Fibroblast of gingiva (primary cell): Measurements from ENCODE around the gene DNM3.
A peak's percentile ranks its signal among the peaks of the same experiment; 100 is the strongest.

ENCODE experiments used
- DNase-seq: peaks from one replicate; pipeline ENCODE4 v3.0.0-alpha.2; 2011; ENCODE audit warnings: low read depth

Gene DNM3

DNA sequence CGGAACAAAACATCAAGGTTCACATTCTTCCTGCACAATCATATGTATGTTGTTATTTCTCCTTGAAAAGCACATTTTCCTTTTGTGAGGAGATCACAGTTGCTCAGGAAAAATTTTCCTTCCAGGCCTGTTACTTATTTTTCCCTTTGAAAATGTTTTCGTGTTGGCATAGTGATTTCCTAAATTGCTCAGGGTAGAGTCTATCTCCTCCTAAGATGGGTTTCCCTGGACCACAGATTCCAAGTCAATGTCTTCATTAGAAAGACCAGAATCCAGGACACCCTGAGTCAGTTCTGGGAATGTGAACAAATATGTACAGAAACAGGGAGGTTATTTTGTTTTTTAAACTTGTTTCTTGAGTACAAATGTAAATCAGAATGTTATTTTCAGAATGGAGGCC lies 484.8 kb downstream of the DNM3 start:
- peak; percentile 10 for DNase-seq

GRCh38 chr1:172328266-172328665 lies 487.0 kb downstream of the DNM3 start:
- DNase-seq = no peak

- no peak for DNase-seq
Observed at GRCh38 chr1:172332230-172332629, 490.9 kb downstream of the DNM3 start.

DNA sequence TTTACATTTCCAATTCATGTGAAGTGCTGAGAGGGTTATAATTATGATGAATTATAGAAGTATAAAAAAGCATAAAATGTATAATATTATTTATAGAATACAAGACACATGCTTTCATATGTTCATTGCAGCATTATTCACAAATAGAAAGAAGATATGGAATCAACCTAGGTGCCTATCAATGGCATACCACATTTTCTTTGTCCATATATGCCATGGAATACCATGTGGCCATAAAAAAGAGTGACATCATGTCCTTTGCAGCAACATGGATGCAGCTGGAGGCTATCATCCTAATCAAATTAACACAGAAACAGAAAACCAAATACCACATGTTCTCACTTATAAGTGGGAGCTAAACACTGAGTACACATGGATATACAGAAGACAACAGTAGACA lies 494.1 kb downstream of the DNM3 start:
- no peak for DNase-seq

- DNase-seq = no peak
Observed at GRCh38 chr1:172338295-172338735, 497.0 kb downstream of the DNM3 start.

- DNase-seq = peak; percentile 16
Observed at GRCh38 chr1:172339842-172340241, 498.5 kb downstream of the DNM3 start.

GRCh38 chr1:172340520-172340919 lies 499.2 kb downstream of the DNM3 start:
- DNase-seq = no peak

- DNase-seq = no peak
Observed at GRCh38 chr1:172341697-172342096, 500.4 kb downstream of the DNM3 start.

DNA sequence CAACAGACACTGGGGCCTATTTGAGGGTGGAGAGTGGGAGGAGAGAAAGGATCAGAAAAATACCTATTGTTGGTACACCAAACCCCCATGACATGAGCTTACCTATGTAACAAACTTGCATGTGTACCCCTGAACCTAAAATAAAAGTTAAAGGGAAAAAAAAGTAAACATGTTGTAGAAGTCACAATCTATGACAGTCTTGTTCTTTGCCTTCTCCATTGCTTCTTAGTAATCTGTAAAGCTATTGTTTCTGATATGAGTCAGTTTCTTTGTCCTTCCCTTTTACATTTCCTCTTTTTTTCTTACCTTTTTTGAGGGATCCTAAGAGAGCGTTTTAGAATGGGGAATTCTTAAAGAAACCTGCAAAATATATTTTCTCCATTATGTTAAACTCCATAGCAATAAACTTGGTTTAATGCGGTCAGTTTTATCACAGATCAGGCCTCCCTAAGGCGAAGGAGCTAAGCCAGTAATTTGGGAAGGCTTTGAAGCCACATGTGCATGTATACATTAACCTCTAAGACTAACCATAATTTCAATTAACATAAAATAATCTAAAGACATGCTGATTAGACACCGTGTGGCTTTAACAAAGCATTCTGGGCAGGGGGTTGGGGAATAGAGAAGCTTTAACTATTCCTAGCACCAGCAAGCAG lies 501.4 kb downstream of the DNM3 start:
- DNase-seq = no peak

- DNase-seq = peak; percentile 91
Observed at GRCh38 chr1:172343240-172344160, 502.2 kb downstream of the DNM3 start.

GRCh38 chr1:172344444-172344843 lies 503.1 kb downstream of the DNM3 start:
- DNase-seq = no peak

DNA sequence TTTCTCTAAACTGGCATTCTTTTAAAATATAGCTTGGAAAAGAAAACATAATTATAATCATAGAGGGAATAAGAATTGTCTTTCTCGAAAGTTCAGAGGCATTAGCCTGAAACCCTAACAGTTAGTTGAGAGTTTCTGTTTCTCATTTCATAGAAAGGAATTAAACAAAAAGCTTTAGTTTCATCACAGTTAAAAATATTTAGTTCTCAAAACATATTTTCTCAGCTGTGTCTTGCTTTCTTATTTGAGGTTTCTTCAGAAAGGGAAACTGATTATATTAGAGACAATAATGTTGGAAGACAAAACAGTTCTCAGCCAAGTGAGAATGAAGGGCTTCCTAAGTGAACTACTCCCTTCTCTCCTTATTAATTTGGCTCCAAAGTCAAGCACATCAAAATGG lies 503.8 kb downstream of the DNM3 start:
- no peak for DNase-seq

- no peak for DNase-seq
Observed at GRCh38 chr1:172347416-172347815, 506.1 kb downstream of the DNM3 start.

- DNase-seq = no peak
Observed at GRCh38 chr1:172350856-172351255, 509.6 kb downstream of the DNM3 start.

DNA sequence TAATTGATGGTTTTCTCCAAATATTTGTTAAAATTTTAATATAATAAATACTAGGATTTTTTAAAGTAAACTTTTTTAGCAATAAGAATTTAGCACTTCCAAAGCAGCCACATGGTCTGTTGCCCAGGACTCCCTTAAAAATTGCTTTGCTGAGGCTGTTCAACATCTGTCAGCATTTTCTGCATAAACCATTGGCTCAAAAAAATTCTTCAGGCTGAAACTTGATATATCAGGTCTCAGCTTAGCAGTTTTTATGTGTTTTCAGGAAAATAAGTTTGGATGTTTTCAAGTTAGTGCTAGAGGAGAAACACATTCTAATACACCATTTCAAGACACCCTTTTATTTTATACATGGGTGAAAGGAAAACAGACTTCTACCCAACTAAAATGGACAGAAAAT lies 510.0 kb downstream of the DNM3 start:
- peak; percentile 71 for DNase-seq

- peak; percentile 91 for DNase-seq
Observed at GRCh38 chr1:172351754-172352161, 510.5 kb downstream of the DNM3 start.

DNA sequence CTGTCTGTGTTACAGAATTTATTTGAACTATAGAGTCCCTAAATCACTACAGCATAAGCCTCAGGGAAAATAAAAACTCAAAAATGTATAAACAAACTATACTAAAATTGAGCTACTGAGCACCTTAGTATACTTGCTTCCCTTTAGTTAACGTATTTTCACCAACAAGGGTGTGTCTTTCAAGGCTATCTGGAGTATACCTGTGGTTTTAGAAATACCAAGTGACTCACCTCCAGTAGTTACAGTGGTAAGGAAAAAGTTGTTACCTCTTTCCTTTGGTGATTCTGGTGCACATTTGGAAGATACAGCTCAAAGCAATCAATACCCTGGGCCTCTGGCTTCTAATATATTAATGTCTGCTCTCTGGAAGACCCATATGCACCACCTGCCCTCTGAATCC lies 511.1 kb downstream of the DNM3 start:
- no peak for DNase-seq

DNA sequence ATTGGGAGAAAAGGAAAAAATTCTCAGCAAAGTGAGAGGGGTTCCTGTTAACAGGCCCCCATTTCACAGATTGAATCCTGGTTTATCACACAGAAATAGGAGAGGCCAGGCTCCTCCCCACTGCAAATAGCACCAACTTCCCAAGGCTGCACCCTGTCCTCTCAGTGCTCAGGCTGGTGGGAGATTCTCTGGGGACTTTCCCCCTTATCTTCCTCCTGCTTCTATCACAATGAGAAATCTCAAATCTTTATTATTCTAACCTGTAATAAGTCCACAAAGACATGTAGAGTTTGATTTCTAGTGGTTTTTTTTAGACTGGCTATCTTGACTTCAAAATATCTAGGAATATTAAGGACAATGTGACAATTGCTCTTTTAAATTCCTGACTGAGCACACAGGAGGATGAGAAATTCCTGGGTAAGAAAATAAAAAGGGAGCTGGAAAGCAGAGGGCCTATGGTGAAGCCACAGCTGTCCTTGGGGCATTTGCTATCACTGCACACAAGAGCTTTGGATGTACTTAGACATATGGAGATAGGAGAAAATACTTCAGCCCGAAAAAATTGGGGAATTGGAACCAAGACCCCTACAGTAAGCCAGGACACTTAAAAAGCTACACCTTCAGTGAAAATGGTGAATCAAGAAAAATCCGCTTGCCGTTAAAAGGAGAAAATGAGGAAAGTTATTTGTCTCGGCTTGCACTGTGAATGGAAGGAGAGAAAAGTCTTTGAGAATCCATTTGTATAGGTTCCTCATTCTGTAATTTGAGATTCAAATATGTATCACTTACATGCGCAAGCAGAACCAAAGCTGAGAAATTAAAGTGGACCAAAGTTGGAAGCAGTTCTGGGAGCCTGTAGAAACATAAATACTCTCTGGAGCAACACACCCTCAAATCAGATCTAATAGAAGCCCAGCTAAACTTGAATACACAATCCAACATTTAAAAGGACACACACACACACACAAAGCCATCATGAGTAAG lies 513.3 kb downstream of the DNM3 start:
- no peak for DNase-seq

GRCh38 chr1:172356620-172357019 lies 515.3 kb downstream of the DNM3 start:
- peak; percentile 6 for DNase-seq

- peak; percentile 5 for DNase-seq
Observed at GRCh38 chr1:172357753-172358385, 516.6 kb downstream of the DNM3 start.

- no peak for DNase-seq
Observed at GRCh38 chr1:172359491-172359999, 518.2 kb downstream of the DNM3 start.
